WTC11 (cell line): ENCODE data around the gene IL1RAPL1.

Experiments used
- ATF3 ChIP-seq: sonication (generic); formaldehyde crosslinking; conservative IDR thresholded peaks from 2 replicates; pipeline ENCODE4 v1.8.1; 2022; ENCODE audit warnings: mild to moderate bottlenecking, missing genetic modification reagents
- E2F5 ChIP-seq: sonication (generic); formaldehyde crosslinking; IDR thresholded peaks from 2 replicates; pipeline ENCODE4 v1.8.1; 2022; ENCODE audit warnings: mild to moderate bottlenecking, moderate library complexity, missing genetic modification reagents
- PREB ChIP-seq: sonication (generic); formaldehyde crosslinking; IDR thresholded peaks from 2 replicates; pipeline ENCODE4 v1.8.1; 2022; ENCODE audit warnings: mild to moderate bottlenecking, missing genetic modification reagents, moderate library complexity, borderline replicate concordance
- TF ChIP-seq, protein P1 (sequence below): fragments of 200-600 bp; IDR thresholded peaks from 2 replicates; pipeline ENCODE4 v1.8.0; 2022; ENCODE audit warnings: antibody characterized with exemption

DNA sequence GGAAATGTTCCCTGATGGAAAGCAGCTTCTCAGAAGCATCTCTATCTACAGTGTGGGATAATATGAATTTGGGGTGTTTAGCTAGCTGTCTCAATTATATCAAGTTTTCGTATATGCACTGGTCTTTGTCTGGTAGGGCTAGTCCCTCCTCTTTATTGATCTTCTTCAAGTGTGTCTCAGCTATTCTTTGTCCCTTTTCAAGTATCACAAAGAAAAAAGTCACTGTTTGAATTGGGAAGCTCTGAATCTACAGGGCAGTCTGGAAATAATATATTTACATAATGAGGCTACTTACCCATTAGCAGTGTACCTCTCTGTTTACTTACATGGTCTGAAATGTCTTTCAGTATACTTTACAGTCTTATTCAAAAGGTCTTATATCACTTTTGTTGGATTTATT is 526.0 kb downstream of the IL1RAPL1 start:
- TF ChIP-seq PREB (CRISPR knock-in tag) (no peak), E2F5 (CRISPR knock-in tag) (no peak), ATF3 (CRISPR knock-in tag) (no peak)
- TF ChIP-seq, protein P1, sequence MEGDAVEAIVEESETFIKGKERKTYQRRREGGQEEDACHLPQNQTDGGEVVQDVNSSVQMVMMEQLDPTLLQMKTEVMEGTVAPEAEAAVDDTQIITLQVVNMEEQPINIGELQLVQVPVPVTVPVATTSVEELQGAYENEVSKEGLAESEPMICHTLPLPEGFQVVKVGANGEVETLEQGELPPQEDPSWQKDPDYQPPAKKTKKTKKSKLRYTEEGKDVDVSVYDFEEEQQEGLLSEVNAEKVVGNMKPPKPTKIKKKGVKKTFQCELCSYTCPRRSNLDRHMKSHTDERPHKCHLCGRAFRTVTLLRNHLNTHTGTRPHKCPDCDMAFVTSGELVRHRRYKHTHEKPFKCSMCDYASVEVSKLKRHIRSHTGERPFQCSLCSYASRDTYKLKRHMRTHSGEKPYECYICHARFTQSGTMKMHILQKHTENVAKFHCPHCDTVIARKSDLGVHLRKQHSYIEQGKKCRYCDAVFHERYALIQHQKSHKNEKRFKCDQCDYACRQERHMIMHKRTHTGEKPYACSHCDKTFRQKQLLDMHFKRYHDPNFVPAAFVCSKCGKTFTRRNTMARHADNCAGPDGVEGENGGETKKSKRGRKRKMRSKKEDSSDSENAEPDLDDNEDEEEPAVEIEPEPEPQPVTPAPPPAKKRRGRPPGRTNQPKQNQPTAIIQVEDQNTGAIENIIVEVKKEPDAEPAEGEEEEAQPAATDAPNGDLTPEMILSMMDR: no peak
